Mesenchymal stem cell (in vitro differentiated cells and primary cell): Measurements from ENCODE around the gene CSH2.
A peak's percentile ranks its signal among the peaks of the same experiment; 100 is the strongest.

ENCODE experiments used
- DNase-seq: peaks from one replicate; pipeline ENCODE4 v3.0.0-alpha.2; 2013
- H2AFZ ChIP-seq: one replicate; pipeline ENCODE4 v1.6.1; 2013; ENCODE audit warnings: low read depth, mild to moderate bottlenecking, control low read depth, inconsistent platforms, low read length, moderate library complexity
- H2AK5ac ChIP-seq: 2 replicates; pipeline ENCODE4 v1.6.1; 2013; ENCODE audit warnings: low read length, moderate library complexity, mild to moderate bottlenecking, inconsistent platforms; ENCODE audit not compliant: severe bottlenecking
- H2BK120ac ChIP-seq: one replicate; pipeline ENCODE4 v1.6.1; 2013; ENCODE audit warnings: low read depth, mild to moderate bottlenecking, inconsistent platforms, low read length, moderate library complexity
- H2BK12ac ChIP-seq, 2 experiments: one replicate each; pipeline ENCODE4 v1.6.1; 2013; ENCODE audit warnings: inconsistent platforms in 2 of 2, low read length in 2 of 2, mild to moderate bottlenecking in 2 of 2, moderate library complexity in 2 of 2, control low read depth in 1 of 2
- H2BK15ac ChIP-seq: one replicate; pipeline ENCODE4 v1.6.1; 2013; ENCODE audit warnings: mild to moderate bottlenecking, low read depth, inconsistent platforms; ENCODE audit not compliant: poor library complexity, severe bottlenecking
- H2BK5ac ChIP-seq: 2 replicates; pipeline ENCODE4 v1.6.1; 2013; ENCODE audit warnings: low read depth, mild to moderate bottlenecking, low read length, control low read depth, inconsistent platforms; ENCODE audit not compliant: poor library complexity, severe bottlenecking
- H3K14ac ChIP-seq, 2 experiments: one replicate each; pipeline ENCODE4 v1.6.1; 2013; ENCODE audit warnings: inconsistent platforms in 2 of 2, low read length in 2 of 2, control low read depth in 1 of 2, mild to moderate bottlenecking in 1 of 2, moderate library complexity in 1 of 2
- H3K18ac ChIP-seq, 2 experiments: one replicate each; pipeline ENCODE4 v1.6.1; 2013; ENCODE audit warnings: inconsistent platforms in 2 of 2, low read length in 2 of 2, control low read depth in 1 of 2, low read depth in 1 of 2, mild to moderate bottlenecking in 1 of 2
- H3K23ac ChIP-seq, 2 experiments: one replicate each; pipeline ENCODE4 v1.6.1; 2013; ENCODE audit warnings: inconsistent platforms in 2 of 2, low read length in 2 of 2, mild to moderate bottlenecking in 2 of 2, moderate library complexity in 2 of 2, control low read depth in 1 of 2
- H3K27ac ChIP-seq: 2 replicates; pipeline ENCODE4 v1.5.1; 2013; ENCODE audit warnings: mild to moderate bottlenecking, moderate library complexity, low read length, control low read depth, inconsistent platforms; ENCODE audit not compliant: poor library complexity, severe bottlenecking
- H3K27me3 ChIP-seq, 2 experiments: 2 replicates each; pipeline versions ENCODE4 v1.6.1 to v1.7.0; 2013; ENCODE audit warnings: low read length in 2 of 2, mild to moderate bottlenecking in 2 of 2, moderate library complexity in 2 of 2, control low read depth in 1 of 2, inconsistent platforms in 1 of 2; ENCODE audit not compliant: control insufficient read depth in 1 of 2, insufficient read depth in 1 of 2
- H3K36me3 ChIP-seq, 2 experiments: 2 replicates each; pipeline versions ENCODE4 v1.6.1 to v1.7.0; 2013; ENCODE audit warnings: low read length in 2 of 2, control low read depth in 1 of 2, inconsistent platforms in 1 of 2, low read depth in 1 of 2, mild to moderate bottlenecking in 1 of 2; ENCODE audit not compliant: insufficient read depth in 2 of 2, control insufficient read depth in 1 of 2
- H3K4ac ChIP-seq, 2 experiments: one replicate each; pipeline ENCODE4 v1.6.1; 2013; ENCODE audit warnings: inconsistent platforms in 2 of 2, low read length in 2 of 2, mild to moderate bottlenecking in 2 of 2, moderate library complexity in 2 of 2, control low read depth in 1 of 2, low read depth in 1 of 2
- H3K4me1 ChIP-seq: 2 replicates; pipeline ENCODE4 v1.6.1; 2013; ENCODE audit warnings: low read depth, low read length, control low read depth; ENCODE audit not compliant: control insufficient read depth, insufficient read depth
- H3K4me2 ChIP-seq: 2 replicates; pipeline ENCODE4 v1.6.1; 2013; ENCODE audit warnings: low read length, mild to moderate bottlenecking, inconsistent platforms; ENCODE audit not compliant: poor library complexity, severe bottlenecking
- H3K4me3 ChIP-seq, 2 experiments: 2 replicates each; pipeline versions ENCODE4 v1.5.1 to v1.7.0; 2013; ENCODE audit warnings: low read length in 2 of 2, mild to moderate bottlenecking in 2 of 2, control low read depth in 1 of 2, low read depth in 1 of 2; ENCODE audit not compliant: insufficient read depth in 1 of 2
- H3K79me1 ChIP-seq: replicated peaks from 2 replicates; pipeline ENCODE4 v1.6.1; 2013; ENCODE audit warnings: mild to moderate bottlenecking, control low read depth, low read length, inconsistent platforms; ENCODE audit not compliant: poor library complexity, severe bottlenecking
- H3K9ac ChIP-seq: 2 replicates; pipeline ENCODE4 v1.7.0; 2013; ENCODE audit warnings: mild to moderate bottlenecking, low read length, moderate library complexity
- H3K9me3 ChIP-seq: 2 replicates; pipeline ENCODE4 v1.7.0; 2013; ENCODE audit warnings: mild to moderate bottlenecking, low read length; ENCODE audit not compliant: control insufficient read depth
- H4K8ac ChIP-seq: one replicate; pipeline ENCODE4 v1.6.1; 2013; ENCODE audit warnings: inconsistent platforms, mild to moderate bottlenecking, low read length, moderate library complexity
- H4K91ac ChIP-seq: one replicate; pipeline ENCODE4 v1.6.1; 2013; ENCODE audit warnings: mild to moderate bottlenecking, low read length, inconsistent platforms
- WGBS: methylation state at CpG from one replicate; pipeline ENCODE4 v1.1.7; 2013; ENCODE audit warnings: mixed read lengths; 5-methylcytosine and 5-hydroxymethylcytosine counted together

Gene CSH2

GRCh38 chr17:63837962-63838600 lies 35.4 kb downstream of the CSH2 start:
- H2AK5ac ChIP-seq, result peak overlapping the region; percentile 64
- H3K36me3 ChIP-seq, result peaks cover 44 to 49% of the 10 kb centered on the region in 2 experiments
- no peak overlapping the region for H3K14ac ChIP-seq
- no peak for DNase-seq
- no peak overlapping the region for H2BK12ac ChIP-seq
- H3K18ac ChIP-seq, result peak overlapping the region in 1 of 2 experiments; percentile 63
- H4K8ac ChIP-seq, result peak overlapping the region; percentile 27
- no peak overlapping the region for H3K4me2 ChIP-seq
- H3K4me3 ChIP-seq, result peak overlapping the region in 1 of 2 experiments; percentile 60
- H3K4ac ChIP-seq, result peak overlapping the region in 1 of 2 experiments; percentile 63
- peaks cover 41% of the 10 kb centered on the region for H3K79me1 ChIP-seq
- peak overlapping the region; percentile 61 for H4K91ac ChIP-seq
- H3K9ac ChIP-seq, result peak overlapping the region; percentile 77
- H2BK15ac ChIP-seq, result peak overlapping the region; percentile 3
- H3K27ac ChIP-seq, result no peak overlapping the region
- peaks cover 34% of the 10 kb centered on the region for H3K4me1 ChIP-seq
- H2BK120ac ChIP-seq, result no peak overlapping the region
- no peak overlapping the region for H2AFZ ChIP-seq
- no peak overlapping the region for H2BK5ac ChIP-seq
- peak overlapping the region in 1 of 2 experiments; percentile 2 for H3K23ac ChIP-seq
- H3K27me3 ChIP-seq, result no peaks in the 10 kb centered on the region
- H3K9me3 ChIP-seq, result no peaks in the 10 kb centered on the region
- 92% methylated on average over 5 of the region's 5 CpGs for WGBS

- no peak overlapping the region for H3K4me3 ChIP-seq
- H3K23ac ChIP-seq, result no peak overlapping the region
- WGBS, result 99% methylated on average over 12 of the region's 12 CpGs
- H2BK15ac ChIP-seq, result no peak overlapping the region
- H3K27me3 ChIP-seq, result no peaks in the 10 kb centered on the region
- H3K27ac ChIP-seq, result no peak overlapping the region
- H2BK5ac ChIP-seq, result peak overlapping the region; percentile 19
- no peak for DNase-seq
- no peak overlapping the region for H4K91ac ChIP-seq
- no peak overlapping the region for H3K18ac ChIP-seq
- H2BK12ac ChIP-seq, result no peak overlapping the region
- no peak overlapping the region for H3K14ac ChIP-seq
- no peak overlapping the region for H3K4me2 ChIP-seq
- no peak overlapping the region for H2AK5ac ChIP-seq
- H3K4ac ChIP-seq, result no peak overlapping the region
- H3K9ac ChIP-seq, result no peak overlapping the region
- H3K79me1 ChIP-seq, result peaks cover 43% of the 10 kb centered on the region
- no peak overlapping the region for H2AFZ ChIP-seq
- peaks cover 34% of the 10 kb centered on the region for H3K4me1 ChIP-seq
- H3K36me3 ChIP-seq, result peaks cover 50 to 55% of the 10 kb centered on the region in 2 experiments
- H2BK120ac ChIP-seq, result no peak overlapping the region
- no peaks in the 10 kb centered on the region for H3K9me3 ChIP-seq
- peak overlapping the region; percentile 31 for H4K8ac ChIP-seq
Observed at GRCh38 chr17:63837480-63837879, 36.0 kb downstream of the CSH2 start.

GRCh38 chr17:63836811-63837210 lies 36.7 kb downstream of the CSH2 start:
- no peak for DNase-seq
- no peak overlapping the region for H3K9ac ChIP-seq

GRCh38 chr17:63835167-63835720 lies 38.2 kb downstream of the CSH2 start:
- Histone ChIP-seq H2BK120ac (no peak overlapping the region), H3K9ac (no peak overlapping the region), H3K14ac (no peak overlapping the region), H2BK5ac (no peak overlapping the region), H3K27me3 (no peaks in the 10 kb centered on the region), H2AK5ac (no peak overlapping the region), H3K18ac (no peak overlapping the region), H4K91ac (no peak overlapping the region), H3K4me3 (no peak overlapping the region), H3K4ac (no peak overlapping the region), H2AFZ (no peak overlapping the region), H3K23ac (no peak overlapping the region), H3K4me1 (peaks cover 22% of the 10 kb centered on the region), H4K8ac (no peak overlapping the region), H3K9me3 (no peaks in the 10 kb centered on the region), H3K79me1 (peaks cover 56% of the 10 kb centered on the region), H2BK12ac (no peak overlapping the region), H2BK15ac (no peak overlapping the region), H3K27ac (no peak overlapping the region), H3K4me2 (no peak overlapping the region), H3K36me3 (peaks cover 72 to 77% of the 10 kb centered on the region in 2 experiments)
- WGBS, result 91% methylated on average over 9 of the region's 9 CpGs
- DNase-seq, result no peak

More at GRCh38 chr17:63836811-63837210, 36.7 kb downstream of the CSH2 start:
- Histone ChIP-seq H3K9me3 (no peaks in the 10 kb centered on the region), H3K18ac (no peak overlapping the region), H3K4me2 (no peak overlapping the region), H3K36me3 (peaks cover 57 to 61% of the 10 kb centered on the region in 2 experiments), H3K79me1 (peaks cover 44% of the 10 kb centered on the region), H3K23ac (no peak overlapping the region), H4K8ac (no peak overlapping the region), H3K4me1 (peaks cover 34% of the 10 kb centered on the region), H3K27me3 (no peaks in the 10 kb centered on the region), H2BK5ac (no peak overlapping the region), H3K4me3 (no peak overlapping the region), H2BK120ac (no peak overlapping the region), H2BK15ac (no peak overlapping the region), H3K14ac (no peak overlapping the region), H2AK5ac (no peak overlapping the region), H3K4ac (no peak overlapping the region), H2AFZ (no peak overlapping the region), H2BK12ac (no peak overlapping the region), H4K91ac (no peak overlapping the region), H3K27ac (no peak overlapping the region)
- WGBS, result 93% methylated on average over 7 of the region's 7 CpGs
